Peyer's patch (tissue), 4 donors: ENCODE measurements around the gene LLCFC1.

Experiments used
- POLR2A ChIP-seq, 2 donors: fragments of 450-650 bp; IDR thresholded peaks; one replicate each; pipeline ENCODE4 v1.5.1; 2017; ENCODE audit warnings: antibody characterized with exemption in 2 of 2, mild to moderate bottlenecking in 2 of 2, moderate library complexity in 2 of 2
- TF ChIP-seq, protein P1 (sequence below), 6 experiments: fragments of 450-650 bp in 4 of 6; fragments of 200-600 bp in 2 of 6; sonication (generic) in 1 of 6; IDR thresholded peaks; one replicate each; pipeline ENCODE4 v1.5.1; 2017 to 2019; ENCODE audit warnings: antibody characterized with exemption in 6 of 6, mild to moderate bottlenecking in 3 of 6, moderate library complexity in 1 of 6

GRCh38 chr7:142918901-142919300 is 20.4 kb upstream of the LLCFC1 start:
- TF ChIP-seq, protein P1, sequence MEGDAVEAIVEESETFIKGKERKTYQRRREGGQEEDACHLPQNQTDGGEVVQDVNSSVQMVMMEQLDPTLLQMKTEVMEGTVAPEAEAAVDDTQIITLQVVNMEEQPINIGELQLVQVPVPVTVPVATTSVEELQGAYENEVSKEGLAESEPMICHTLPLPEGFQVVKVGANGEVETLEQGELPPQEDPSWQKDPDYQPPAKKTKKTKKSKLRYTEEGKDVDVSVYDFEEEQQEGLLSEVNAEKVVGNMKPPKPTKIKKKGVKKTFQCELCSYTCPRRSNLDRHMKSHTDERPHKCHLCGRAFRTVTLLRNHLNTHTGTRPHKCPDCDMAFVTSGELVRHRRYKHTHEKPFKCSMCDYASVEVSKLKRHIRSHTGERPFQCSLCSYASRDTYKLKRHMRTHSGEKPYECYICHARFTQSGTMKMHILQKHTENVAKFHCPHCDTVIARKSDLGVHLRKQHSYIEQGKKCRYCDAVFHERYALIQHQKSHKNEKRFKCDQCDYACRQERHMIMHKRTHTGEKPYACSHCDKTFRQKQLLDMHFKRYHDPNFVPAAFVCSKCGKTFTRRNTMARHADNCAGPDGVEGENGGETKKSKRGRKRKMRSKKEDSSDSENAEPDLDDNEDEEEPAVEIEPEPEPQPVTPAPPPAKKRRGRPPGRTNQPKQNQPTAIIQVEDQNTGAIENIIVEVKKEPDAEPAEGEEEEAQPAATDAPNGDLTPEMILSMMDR (IDR thresholded peaks at IDR 0.05), result no peak
- no peak for TF ChIP-seq POLR2A (IDR thresholded peaks at IDR 0.05)
